A549 (cell line): ENCODE results near the gene DNAJC24. TPM values are rescaled to one million over a fixed set of nuclear protein-coding genes. Genes with fewer than 3 reads are reported as not detected.

ENCODE experiments used
- ATAC-seq, 2 experiments: fragments of 200-7000 bp in 1 of 2; fragments of >200 bp in 1 of 2; cut with Nextera tagmentation in 1 of 2; cut with Tn5 transposase in 1 of 2; 3 replicates each; pipeline versions ENCODE4 v1.8.0 to v1.9.1; 2018 to 2020; ENCODE audit warnings: mild to moderate bottlenecking in 1 of 2, moderate library complexity in 1 of 2
- CTCF ChIA-PET: fragments of 300-600 bp; sonication (Branson Sonifier 250); formaldehyde crosslinking; extraction: SDS; loops from one replicate; lab custom pipeline; 2021; ENCODE audit warnings: antibody characterized with exemption, inconsistent platforms; lab: Yijun Ruan, JAX
- POLR2A ChIA-PET: fragments of 350-600 bp; formaldehyde crosslinking; extraction: SDS; loops from one replicate; lab custom pipeline; 2021; ENCODE audit warnings: antibody characterized with exemption, inconsistent platforms; lab: Yijun Ruan, JAX
- DNase-seq, 2 experiments: peaks; one replicate each; pipeline versions ENCODE4 v3.0.0 to v3.0.0-alpha.2; 2011 to 2016; ENCODE audit warnings: low read depth in 1 of 2, low spot score in 1 of 2
- FAIRE-seq: peaks from 2 replicates; lab custom pipeline; 2011; peaks lifted over from hg19 to GRCh38; lab: Jason Lieb, UNC
- H3K27ac ChIP-seq, 2 experiments: fragments of >200 bp; sonication (Bioruptor Twin); formaldehyde crosslinking; 3 replicates each; pipeline ENCODE4 v1.5.1; 2016 to 2017
- H3K4me1 ChIP-seq: fragments of >200 bp; sonication (Bioruptor Twin); formaldehyde crosslinking; 3 replicates; pipeline ENCODE4 v1.6.1; 2016
- H3K4me2 ChIP-seq: fragments of >200 bp; sonication (Bioruptor Twin); formaldehyde crosslinking; 3 replicates; pipeline ENCODE4 v1.6.1; 2016
- H3K4me3 ChIP-seq: fragments of >200 bp; sonication (Bioruptor Twin); formaldehyde crosslinking; 3 replicates; pipeline ENCODE4 v1.5.1; 2016
- H3K9me3 ChIP-seq: fragments of >200 bp; sonication (Bioruptor Twin); formaldehyde crosslinking; 3 replicates; pipeline ENCODE4 v1.6.1; 2016
- CBX2 ChIP-seq: fragments of 200-600 bp; sonication (generic); IDR thresholded peaks from 2 replicates; pipeline ENCODE4 v1.6.1; 2016; ENCODE audit warnings: low read depth, mild to moderate bottlenecking, borderline replicate concordance
- EHF ChIP-seq: fragments of 250-450 bp; sonication (Bioruptor Pico); IDR thresholded peaks from 2 replicates; pipeline ENCODE4 v1.5.0; 2020; ENCODE audit warnings: mild to moderate bottlenecking
- FOSL2 ChIP-seq, 2 experiments: fragments of 450-650 bp in 1 of 2; fragments of >200 bp in 1 of 2; sonication (Bioruptor Twin) in 1 of 2; formaldehyde crosslinking; IDR thresholded peaks; 2 replicates each; pipeline versions ENCODE4 v1.5.0 to v1.6.1; 2016 to 2020; ENCODE audit warnings: mild to moderate bottlenecking in 1 of 2, moderate library complexity in 1 of 2
- HDAC2 ChIP-seq: fragments of 200-600 bp; sonication (generic); IDR thresholded peaks from 2 replicates; pipeline ENCODE4 v1.6.1; 2016
- HOXB13 ChIP-seq: fragments of 250-450 bp; sonication (Bioruptor Pico); IDR thresholded peaks from 2 replicates; pipeline ENCODE4 v1.5.0; 2020; ENCODE audit warnings: low read depth, mild to moderate bottlenecking, moderate library complexity
- KDM5A ChIP-seq: fragments of 200-600 bp; sonication (generic); IDR thresholded peaks from 2 replicates; pipeline ENCODE4 v1.6.1; 2016; ENCODE audit warnings: antibody characterized with exemption, mild to moderate bottlenecking
- MAFK ChIP-seq: fragments of 450-650 bp; IDR thresholded peaks from 2 replicates; pipeline ENCODE4 v1.6.1; 2014; ENCODE audit not compliant: partially characterized antibody
- MAZ ChIP-seq: fragments of 150-350 bp; IDR thresholded peaks from 2 replicates; pipeline ENCODE4 v1.6.1; 2014; ENCODE audit warnings: antibody characterized with exemption, low read depth, low read length, borderline replicate concordance
- MYC ChIP-seq: IDR thresholded peaks from 2 replicates; pipeline ENCODE4 v1.6.1; 2012; ENCODE audit warnings: mild to moderate bottlenecking, inconsistent platforms, low read length, improper control_type of control experiment, borderline replicate concordance
- PHF8 ChIP-seq: fragments of 200-600 bp; sonication (generic); IDR thresholded peaks from 2 replicates; pipeline ENCODE4 v1.6.1; 2016; ENCODE audit warnings: low read depth, mild to moderate bottlenecking, antibody characterized with exemption, moderate library complexity, borderline replicate concordance
- POLR2A ChIP-seq: IDR thresholded peaks from 2 replicates; pipeline ENCODE4 v1.6.1; 2012; ENCODE audit warnings: mild to moderate bottlenecking, low read length
- POLR2AphosphoS2 ChIP-seq: conservative IDR thresholded peaks from 2 replicates; pipeline ENCODE4 v1.6.1; 2012; ENCODE audit warnings: low read length, improper control_type of control experiment, inconsistent platforms
- RAD21 ChIP-seq, 2 experiments: fragments of >200 bp in 1 of 2; sonication (Bioruptor Twin) in 1 of 2; formaldehyde crosslinking in 1 of 2; IDR thresholded peaks in 1 of 2; conservative IDR thresholded peaks in 1 of 2; 2 replicates in 1 of 2; 3 replicates in 1 of 2; pipeline ENCODE4 v1.6.1; 2012 to 2018; ENCODE audit warnings: inconsistent platforms in 1 of 2
- RFX5 ChIP-seq: fragments of 450-650 bp; IDR thresholded peaks from 2 replicates; pipeline ENCODE4 v1.7.1; 2014; ENCODE audit warnings: antibody characterized with exemption, mild to moderate bottlenecking, moderate library complexity
- TP53 ChIP-seq: fragments of 250-450 bp; sonication (Bioruptor Pico); IDR thresholded peaks from 2 replicates; pipeline ENCODE4 v1.5.0; 2021; ENCODE audit warnings: mild to moderate bottlenecking, moderate library complexity
- ZC3H11A ChIP-seq: fragments of 450-650 bp; IDR thresholded peaks from 2 replicates; pipeline ENCODE4 v1.6.1; 2014; ENCODE audit warnings: antibody characterized with exemption, mild to moderate bottlenecking
- ZNF302 ChIP-seq: fragments of 250-450 bp; sonication (Bioruptor Pico); IDR thresholded peaks from 2 replicates; pipeline ENCODE4 v1.9.0; 2021; ENCODE audit warnings: inconsistent platforms, mild to moderate bottlenecking, moderate library complexity
- WGBS: methylation state at CpG from one replicate; pipeline ENCODE4 v1.1.6; 2017; ENCODE audit errors: missing lambda C conversion rate; 5-methylcytosine and 5-hydroxymethylcytosine counted together
- polyA plus RNA-seq, 4 experiments: library from polyadenylated mRNA; depleted of rRNA in 3 of 4; stranded (reverse); fragments of >200 nt; fragmentation: RNase III in 1 of 4; extraction: RNeasy Plus Mini Kit Qiagen cat#74134 plus additional on column Dnase treatment in 1 of 4; gene quantifications; 2 replicates in 3 of 4; 3 replicates in 1 of 4; pipeline ENCODE4 v1.2.3, GENCODE V29; 2011 to 2017
- TF ChIP-seq, protein P1 (sequence below): fragments of >200 bp; sonication (Bioruptor Twin); formaldehyde crosslinking; IDR thresholded peaks from 3 replicates; pipeline ENCODE4 v1.5.1; 2016
- TF ChIP-seq, protein P2 (sequence below): IDR thresholded peaks from 2 replicates; pipeline ENCODE4 v1.6.1; 2012
- TF ChIP-seq, protein P3 (sequence below): fragments of 200-600 bp; sonication (generic); IDR thresholded peaks from 2 replicates; pipeline ENCODE4 v1.6.1; 2016; ENCODE audit warnings: antibody characterized with exemption, mild to moderate bottlenecking, moderate library complexity

The DNAJC24 gene
- polyA plus RNA-seq, 2 of the 4 experiments (the other 2 are of a cell fraction) = 18.4 to 31.8 TPM

DNA sequence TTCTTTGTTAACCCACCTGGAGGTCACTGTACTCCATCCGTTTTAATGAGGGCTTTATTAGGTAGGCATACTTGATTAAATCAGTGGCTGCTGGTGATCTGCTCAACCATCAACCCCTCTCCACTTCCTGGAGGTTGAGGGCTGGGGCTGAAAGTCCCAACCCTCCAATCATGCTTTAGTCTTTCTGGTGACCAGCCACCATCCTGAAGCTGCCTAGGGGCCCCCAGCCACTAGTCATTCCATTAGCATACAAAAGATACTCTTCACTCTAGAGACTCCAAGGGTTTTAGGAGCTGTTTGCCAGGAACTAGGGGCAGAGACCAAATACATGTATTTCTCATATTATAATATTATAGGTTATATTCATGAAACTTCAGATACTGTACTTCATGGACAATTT is 13.5 kb downstream of the DNAJC24 start (continued):
- TF ChIP-seq, protein P1, sequence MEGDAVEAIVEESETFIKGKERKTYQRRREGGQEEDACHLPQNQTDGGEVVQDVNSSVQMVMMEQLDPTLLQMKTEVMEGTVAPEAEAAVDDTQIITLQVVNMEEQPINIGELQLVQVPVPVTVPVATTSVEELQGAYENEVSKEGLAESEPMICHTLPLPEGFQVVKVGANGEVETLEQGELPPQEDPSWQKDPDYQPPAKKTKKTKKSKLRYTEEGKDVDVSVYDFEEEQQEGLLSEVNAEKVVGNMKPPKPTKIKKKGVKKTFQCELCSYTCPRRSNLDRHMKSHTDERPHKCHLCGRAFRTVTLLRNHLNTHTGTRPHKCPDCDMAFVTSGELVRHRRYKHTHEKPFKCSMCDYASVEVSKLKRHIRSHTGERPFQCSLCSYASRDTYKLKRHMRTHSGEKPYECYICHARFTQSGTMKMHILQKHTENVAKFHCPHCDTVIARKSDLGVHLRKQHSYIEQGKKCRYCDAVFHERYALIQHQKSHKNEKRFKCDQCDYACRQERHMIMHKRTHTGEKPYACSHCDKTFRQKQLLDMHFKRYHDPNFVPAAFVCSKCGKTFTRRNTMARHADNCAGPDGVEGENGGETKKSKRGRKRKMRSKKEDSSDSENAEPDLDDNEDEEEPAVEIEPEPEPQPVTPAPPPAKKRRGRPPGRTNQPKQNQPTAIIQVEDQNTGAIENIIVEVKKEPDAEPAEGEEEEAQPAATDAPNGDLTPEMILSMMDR = no peak
- TF ChIP-seq HOXB13 (CRISPR knock-in tag) = no peak
- TF ChIP-seq RAD21 (conservative IDR thresholded peaks at IDR 0.05 in 1 of 2, IDR thresholded peaks at IDR 0.05 in 1 of 2) = no peak
- TF ChIP-seq MYC = no peak
- TF ChIP-seq, protein P2, sequence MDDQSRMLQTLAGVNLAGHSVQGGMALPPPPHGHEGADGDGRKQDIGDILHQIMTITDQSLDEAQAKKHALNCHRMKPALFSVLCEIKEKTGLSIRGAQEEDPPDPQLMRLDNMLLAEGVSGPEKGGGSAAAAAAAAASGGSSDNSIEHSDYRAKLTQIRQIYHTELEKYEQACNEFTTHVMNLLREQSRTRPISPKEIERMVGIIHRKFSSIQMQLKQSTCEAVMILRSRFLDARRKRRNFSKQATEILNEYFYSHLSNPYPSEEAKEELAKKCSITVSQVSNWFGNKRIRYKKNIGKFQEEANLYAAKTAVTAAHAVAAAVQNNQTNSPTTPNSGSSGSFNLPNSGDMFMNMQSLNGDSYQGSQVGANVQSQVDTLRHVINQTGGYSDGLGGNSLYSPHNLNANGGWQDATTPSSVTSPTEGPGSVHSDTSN = no peak
- no peak for TF ChIP-seq RFX5

DNA sequence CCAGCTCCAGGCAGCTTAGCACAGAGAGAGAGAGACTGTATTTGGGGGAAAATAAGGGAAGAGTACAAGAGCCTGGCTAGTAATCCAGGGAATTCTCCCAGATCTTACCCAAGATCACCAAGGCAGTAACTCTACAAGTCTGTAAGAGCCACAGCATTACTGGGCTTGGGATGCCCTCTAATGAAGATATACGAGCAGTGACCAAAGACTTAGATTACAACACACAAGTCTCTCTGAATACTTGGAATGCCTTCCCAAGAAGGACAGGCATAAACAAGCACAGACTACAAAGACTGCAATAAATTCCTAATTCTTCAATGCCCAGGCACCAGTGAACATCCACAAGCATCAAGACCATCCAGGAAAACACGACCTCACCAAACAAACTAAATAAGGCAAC is 17.7 kb downstream of the DNAJC24 start:
- TF ChIP-seq PHF8 (no peak), HDAC2 (no peak), TP53 (no peak), RAD21 (conservative IDR thresholded peaks at IDR 0.05 in 1 of 2, IDR thresholded peaks at IDR 0.05 in 1 of 2) (no peak), KDM5A (no peak), POLR2AphosphoS2 (no peak), MAFK (no peak), FOSL2 (IDR thresholded peaks at IDR 0.05) (no peak), FOSL2 (CRISPR knock-in tag; IDR thresholded peaks at IDR 0.05) (no peak), CBX2 (no peak), MAZ (no peak), ZNF302 (CRISPR knock-in tag) (no peak), ZC3H11A (no peak), POLR2A (no peak), HOXB13 (CRISPR knock-in tag) (no peak), EHF (CRISPR knock-in tag) (no peak)
- TF ChIP-seq, protein P3, sequence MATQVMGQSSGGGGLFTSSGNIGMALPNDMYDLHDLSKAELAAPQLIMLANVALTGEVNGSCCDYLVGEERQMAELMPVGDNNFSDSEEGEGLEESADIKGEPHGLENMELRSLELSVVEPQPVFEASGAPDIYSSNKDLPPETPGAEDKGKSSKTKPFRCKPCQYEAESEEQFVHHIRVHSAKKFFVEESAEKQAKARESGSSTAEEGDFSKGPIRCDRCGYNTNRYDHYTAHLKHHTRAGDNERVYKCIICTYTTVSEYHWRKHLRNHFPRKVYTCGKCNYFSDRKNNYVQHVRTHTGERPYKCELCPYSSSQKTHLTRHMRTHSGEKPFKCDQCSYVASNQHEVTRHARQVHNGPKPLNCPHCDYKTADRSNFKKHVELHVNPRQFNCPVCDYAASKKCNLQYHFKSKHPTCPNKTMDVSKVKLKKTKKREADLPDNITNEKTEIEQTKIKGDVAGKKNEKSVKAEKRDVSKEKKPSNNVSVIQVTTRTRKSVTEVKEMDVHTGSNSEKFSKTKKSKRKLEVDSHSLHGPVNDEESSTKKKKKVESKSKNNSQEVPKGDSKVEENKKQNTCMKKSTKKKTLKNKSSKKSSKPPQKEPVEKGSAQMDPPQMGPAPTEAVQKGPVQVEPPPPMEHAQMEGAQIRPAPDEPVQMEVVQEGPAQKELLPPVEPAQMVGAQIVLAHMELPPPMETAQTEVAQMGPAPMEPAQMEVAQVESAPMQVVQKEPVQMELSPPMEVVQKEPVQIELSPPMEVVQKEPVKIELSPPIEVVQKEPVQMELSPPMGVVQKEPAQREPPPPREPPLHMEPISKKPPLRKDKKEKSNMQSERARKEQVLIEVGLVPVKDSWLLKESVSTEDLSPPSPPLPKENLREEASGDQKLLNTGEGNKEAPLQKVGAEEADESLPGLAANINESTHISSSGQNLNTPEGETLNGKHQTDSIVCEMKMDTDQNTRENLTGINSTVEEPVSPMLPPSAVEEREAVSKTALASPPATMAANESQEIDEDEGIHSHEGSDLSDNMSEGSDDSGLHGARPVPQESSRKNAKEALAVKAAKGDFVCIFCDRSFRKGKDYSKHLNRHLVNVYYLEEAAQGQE = no peak
- TF ChIP-seq, protein P2 = no peak
- DNase-seq (no peak), FAIRE-seq (no peak), ATAC-seq (no peak)
- no peak overlapping the region for H3K4me3 ChIP-seq
- H3K4me1 ChIP-seq = no peaks in the 10 kb centered on the region
- H3K27ac ChIP-seq = no peak overlapping the region
- no peak overlapping the region for H3K4me2 ChIP-seq
- H3K9me3 ChIP-seq = no peaks in the 10 kb centered on the region; the same call in 2 of the 3 replicates
- ChIA-PET CTCF (no interaction called here), POLR2A (no interaction called here)
- WGBS = 90% methylated on average over 2 of the region's 2 CpGs
